Loucy (cell line): ENCODE measurements around the gene RIN3.

Experiments
- EZH2phosphoT487 ChIP-seq: fragments of 200-600 bp; IDR thresholded peaks from 2 replicates; pipeline ENCODE4 v1.6.1; 2018; ENCODE audit warnings: antibody characterized with exemption, mild to moderate bottlenecking, moderate library complexity, borderline replicate concordance
- TF ChIP-seq, protein P1 (sequence below): fragments of 200-600 bp; sonication (generic); conservative IDR thresholded peaks from 2 replicates; pipeline ENCODE4 v1.5.1; 2014; ENCODE audit warnings: mild to moderate bottlenecking, antibody characterized with exemption, low read length

DNA sequence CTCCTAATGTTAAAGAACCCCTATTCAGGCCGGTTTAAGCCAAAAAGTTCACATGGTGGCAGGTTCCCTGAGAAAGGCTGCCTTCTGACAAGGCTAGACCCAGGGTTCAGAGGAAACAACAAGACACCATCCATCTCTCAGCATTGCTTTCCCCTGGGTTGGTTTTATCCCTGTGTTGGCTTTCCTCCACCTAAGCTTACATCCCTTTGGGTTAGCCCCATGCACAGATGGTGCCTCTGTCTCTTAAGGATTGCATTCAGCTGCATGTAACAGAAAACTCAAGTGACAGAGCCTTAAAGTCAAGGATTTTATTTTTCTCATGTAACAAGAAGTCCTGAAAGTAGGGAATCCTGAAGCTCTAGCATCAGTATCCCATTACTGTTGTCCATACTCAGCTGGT lies 42.8 kb upstream of the RIN3 start:
- TF ChIP-seq, protein P1, sequence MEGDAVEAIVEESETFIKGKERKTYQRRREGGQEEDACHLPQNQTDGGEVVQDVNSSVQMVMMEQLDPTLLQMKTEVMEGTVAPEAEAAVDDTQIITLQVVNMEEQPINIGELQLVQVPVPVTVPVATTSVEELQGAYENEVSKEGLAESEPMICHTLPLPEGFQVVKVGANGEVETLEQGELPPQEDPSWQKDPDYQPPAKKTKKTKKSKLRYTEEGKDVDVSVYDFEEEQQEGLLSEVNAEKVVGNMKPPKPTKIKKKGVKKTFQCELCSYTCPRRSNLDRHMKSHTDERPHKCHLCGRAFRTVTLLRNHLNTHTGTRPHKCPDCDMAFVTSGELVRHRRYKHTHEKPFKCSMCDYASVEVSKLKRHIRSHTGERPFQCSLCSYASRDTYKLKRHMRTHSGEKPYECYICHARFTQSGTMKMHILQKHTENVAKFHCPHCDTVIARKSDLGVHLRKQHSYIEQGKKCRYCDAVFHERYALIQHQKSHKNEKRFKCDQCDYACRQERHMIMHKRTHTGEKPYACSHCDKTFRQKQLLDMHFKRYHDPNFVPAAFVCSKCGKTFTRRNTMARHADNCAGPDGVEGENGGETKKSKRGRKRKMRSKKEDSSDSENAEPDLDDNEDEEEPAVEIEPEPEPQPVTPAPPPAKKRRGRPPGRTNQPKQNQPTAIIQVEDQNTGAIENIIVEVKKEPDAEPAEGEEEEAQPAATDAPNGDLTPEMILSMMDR: no peak
- TF ChIP-seq EZH2phosphoT487: no peak
